HG02763 (cell line): ENCODE data around the gene MTLN.
"Not testable (repeated sequence)": the region's sequence is repeated elsewhere in the genome, so short reads cannot be mapped to it uniquely, and the experiment has no call there.

Experiments used
- ATAC-seq: cut with Tn5 transposase; IDR thresholded peaks from one replicate; pipeline ENCODE4 v1.9.1; 2021; ENCODE audit warnings: mild to moderate bottlenecking, moderate library complexity; ENCODE audit not compliant: unreplicated experiment

The MTLN gene, protein sequence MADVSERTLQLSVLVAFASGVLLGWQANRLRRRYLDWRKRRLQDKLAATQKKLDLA

DNA sequence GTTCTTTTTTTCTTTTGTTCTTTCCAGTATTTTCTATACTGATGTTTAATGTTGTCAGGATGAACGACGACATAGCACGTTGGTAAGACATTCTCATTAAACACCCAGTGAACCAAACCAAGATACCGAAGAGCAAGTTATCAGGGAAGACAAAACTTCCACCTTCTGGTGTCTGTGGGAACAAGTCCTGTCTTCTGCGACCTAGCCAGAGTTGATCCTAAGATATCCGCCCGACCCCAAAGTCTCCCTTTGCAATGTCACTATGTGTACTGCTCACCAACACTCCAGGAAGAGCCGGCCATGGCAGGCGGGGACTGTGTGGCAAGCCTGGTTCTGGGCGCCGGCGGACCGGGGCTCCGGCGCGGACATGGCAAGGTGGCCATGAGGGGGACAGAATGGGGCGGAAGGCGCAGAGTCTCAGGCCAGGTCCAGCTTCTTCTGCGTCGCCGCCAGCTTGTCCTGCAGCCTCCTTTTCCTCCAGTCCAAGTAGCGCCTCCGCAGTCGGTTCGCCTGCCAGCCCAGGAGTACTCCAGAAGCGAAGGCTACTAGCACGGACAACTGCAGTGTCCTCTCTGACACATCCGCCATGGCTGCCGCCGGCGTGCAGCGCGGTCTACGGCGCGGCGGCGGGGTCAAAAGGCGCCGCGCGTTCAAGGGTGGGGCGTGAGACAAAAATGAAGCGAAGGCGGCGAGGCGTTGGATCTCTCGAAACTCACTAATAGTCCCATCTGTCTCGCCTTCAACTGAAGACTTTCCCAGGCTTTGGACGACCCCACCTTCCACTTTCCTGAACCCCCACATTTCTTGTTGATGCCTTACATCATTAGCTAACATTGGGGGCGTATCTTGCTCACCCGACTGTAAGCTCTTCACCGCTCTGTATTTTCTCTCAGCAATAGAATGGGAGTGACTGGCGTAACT is at the start of gene MTLN:
Gene MTLN (minus strand): TSS at position 610 of the 921 bp plus-strand sequence. CDS start 22 bp downstream, at position 588.
- ATAC-seq: peak; percentile 88

DNA sequence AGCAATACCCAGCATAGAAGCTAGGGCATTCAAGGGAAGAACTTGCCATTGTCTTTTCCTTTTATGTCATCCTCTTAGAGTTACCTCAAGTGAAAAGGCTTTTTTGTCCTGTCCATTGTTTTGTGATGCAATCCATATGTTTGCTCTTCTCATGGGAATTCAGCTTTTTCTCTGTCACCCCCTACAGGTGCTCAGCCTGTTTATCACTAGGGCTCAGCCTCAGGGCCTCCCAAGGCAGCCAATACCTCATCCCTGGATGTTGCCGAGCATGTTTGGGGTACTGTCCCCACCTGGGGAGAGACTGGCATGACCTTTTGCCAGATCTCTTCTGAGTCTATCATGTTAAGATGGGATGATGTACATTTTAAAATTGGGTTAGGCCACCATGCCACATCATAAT is 49.6 kb upstream of the MTLN start:
- ATAC-seq: not testable (repeated sequence)

DNA sequence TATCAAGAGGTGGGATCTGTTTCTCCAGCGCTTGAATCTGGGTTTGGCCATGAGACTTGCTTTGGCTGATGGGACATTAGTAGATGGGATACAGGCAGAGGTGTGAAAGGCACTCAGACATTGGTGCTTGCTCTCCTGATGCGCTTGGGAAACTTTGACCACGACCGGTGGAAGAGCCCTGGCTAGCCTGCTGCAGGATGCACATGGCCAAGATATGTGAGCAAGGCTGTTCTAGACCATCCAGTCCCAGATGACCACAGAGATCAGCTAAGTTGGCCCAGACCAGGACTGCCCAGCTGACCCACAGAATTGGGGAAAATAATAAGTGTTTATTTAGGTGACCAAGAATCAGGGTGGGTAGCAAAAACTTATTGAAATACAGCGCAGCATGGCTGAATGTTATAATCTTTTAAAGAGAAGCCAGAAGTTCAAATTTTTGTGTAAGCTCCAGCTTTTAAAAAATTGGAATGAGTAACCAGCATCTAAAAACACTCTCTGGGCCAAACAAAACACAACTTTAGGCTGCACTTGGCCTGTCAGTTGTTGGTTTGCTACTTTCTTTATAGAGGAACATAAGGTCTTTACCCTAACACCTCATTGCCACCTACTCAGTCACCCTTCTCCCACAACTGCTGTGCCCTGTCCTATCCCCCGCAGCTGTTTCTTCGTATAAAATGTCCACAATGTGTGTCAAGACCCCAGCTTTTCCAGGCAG is 35.9 kb upstream of the MTLN start:
- ATAC-seq: not testable (repeated sequence)

DNA sequence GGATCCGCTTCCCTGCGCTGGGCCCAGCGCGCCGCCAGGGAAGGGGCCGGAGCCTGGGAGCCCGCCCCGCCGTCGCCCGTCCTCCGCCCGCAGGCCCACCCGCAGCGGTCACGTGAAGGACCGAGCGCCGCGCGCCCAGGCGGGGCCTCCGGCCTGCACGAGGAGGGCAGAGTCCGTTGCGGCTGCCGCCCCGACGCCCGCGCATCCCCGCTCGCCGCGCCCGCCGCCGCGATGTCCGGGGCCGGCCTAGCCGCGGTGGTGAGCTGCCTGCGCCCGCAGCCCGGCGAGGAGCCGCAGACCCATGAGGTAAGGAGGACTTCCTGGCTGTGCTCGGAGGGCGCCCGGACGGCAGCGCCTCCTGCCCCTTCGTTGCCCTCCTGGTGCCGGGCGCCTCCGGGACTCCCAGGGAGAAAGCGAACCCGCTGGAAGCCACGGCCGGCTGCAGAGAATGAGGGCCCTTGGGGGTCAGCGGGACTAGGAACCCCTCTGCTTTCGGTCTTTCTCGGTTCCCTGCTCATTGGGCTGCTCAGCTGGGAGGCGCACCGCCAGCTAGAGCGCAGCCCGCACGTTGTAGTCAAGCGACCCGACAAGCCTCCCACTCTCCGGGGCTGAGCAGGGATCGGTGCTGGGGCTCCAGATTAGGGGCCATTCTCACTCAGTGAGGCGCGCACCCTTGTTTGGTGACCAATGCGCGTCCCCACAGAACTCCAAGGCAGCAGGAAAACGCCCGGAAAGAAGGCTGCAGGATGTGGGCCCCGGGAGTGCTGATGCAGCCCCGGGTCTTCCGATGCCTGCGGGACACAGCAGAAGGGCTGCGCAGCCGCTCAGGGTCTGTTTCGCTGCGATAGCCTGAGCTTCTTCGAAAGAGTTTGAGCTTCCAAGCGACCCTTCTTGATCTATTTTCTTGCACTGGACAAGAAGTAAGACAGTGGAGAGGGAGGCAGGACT is 33.4 kb upstream of the MTLN start:
- ATAC-seq: not testable (repeated sequence)

DNA sequence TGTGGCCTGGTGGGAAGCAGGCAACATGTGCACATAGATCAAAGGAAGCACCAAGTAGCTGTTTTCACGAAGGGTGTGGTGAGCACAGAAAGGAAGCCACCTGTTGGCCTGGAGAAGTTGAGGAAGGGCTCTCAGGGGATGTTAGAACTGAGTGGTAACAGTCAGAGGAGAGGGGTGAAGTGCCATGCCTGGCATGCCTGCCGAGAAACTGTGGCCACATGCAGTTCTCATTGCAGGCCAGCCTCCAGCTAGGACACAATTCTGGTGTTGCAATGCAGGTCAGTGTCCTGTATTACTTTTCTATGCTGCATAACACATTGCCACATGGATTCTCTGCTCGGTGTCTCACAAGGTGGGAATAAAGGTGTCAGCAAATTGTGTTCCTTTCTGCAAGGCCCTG is 30.9 kb upstream of the MTLN start:
- not testable (repeated sequence) for ATAC-seq

DNA sequence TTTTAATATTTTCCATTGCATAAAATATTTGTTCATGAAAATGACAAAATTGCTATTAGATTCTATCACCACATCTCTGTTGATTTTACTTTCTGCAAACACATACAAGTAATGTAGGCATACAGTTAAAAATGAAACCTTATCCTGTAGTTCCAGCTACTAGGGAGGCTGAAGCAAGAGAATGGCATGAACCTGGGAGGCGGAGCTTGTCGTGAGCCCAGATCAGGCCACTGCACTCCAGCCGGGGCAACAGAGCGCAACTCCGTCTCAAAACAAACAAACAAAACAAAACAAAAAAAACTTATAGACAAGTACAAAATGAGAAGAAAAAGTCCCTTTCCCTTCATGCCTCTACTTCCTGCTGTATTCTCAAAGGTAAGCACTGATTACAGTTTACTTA is 22.2 kb upstream of the MTLN start:
- not testable (repeated sequence) for ATAC-seq

DNA sequence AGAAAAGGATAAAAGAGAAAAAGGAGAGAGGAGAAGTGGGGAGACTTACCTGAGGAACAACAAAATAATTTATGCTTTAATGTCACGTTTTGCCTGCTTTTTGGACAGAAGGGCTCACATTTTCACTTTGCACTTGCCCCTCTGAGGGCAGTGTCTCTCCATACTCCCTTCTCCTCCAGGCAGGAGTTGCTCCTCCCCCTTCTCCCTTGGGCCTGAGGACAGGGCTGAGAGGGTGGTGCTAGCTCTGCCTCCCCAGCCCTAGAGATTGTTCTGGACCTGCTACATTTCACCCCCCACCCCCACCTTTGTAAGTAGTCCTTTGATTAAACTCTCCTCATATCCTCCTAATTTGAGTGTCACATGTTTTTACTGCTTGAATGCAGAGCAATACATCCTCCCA is 17.5 kb upstream of the MTLN start:
- ATAC-seq: not testable (repeated sequence)

DNA sequence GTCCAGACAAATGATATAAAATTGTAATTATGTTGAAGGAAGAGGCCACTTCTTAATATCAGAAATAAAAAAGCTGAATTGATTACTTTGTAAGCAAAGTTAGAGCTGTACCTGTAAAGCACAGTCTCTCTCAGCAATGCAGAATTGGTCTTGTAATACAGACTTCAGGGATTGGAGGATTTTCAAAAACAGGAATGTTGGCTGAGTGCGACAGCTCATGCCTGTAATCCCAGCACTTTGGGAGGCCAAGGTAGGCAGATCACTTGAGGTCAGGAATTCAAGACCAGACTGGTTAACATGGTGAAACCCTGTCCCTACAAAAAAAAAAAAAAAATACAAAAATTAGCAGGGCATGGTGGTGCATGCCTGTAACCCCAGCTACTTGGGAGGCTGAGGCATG is 10.3 kb upstream of the MTLN start:
- ATAC-seq: not testable (repeated sequence)

DNA sequence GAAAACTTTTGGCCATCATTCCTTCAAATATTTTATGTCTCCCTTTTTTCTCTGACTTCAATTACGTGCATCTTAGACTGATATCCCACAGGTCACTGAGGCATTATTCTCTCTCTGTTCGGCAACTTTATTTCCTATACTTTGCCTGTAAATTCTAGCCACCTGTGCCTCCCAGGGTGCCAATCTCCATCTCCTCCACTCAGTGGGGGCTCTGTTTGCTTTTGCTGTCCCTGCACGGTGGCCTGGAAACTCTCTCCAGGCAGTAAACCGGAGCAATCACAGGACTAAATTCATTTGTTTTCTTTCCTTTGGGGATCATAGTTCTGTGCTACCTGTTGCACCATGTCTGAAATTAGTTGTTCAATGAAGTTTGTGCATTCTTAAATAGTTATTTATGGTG is 9.6 kb upstream of the MTLN start:
- ATAC-seq: no peak

DNA sequence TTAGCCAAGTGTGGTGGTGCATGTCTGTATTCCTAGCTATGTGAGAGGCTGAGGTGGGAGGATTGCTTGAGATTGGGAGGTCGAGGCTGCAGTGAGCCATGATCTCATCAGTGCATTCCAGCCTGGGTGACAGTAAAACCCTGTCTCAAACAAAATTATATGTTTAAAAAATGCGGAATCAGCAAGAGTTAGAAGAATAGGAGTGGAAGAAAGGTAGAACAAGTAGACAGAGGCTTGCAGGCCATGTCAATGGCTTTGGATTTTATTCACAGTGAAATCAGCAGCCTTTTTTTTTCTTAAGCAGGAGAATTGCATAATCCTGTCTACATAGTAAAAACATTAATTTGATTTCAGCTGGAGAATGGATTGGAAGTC is 7.8 kb upstream of the MTLN start:
- ATAC-seq: no peak

DNA sequence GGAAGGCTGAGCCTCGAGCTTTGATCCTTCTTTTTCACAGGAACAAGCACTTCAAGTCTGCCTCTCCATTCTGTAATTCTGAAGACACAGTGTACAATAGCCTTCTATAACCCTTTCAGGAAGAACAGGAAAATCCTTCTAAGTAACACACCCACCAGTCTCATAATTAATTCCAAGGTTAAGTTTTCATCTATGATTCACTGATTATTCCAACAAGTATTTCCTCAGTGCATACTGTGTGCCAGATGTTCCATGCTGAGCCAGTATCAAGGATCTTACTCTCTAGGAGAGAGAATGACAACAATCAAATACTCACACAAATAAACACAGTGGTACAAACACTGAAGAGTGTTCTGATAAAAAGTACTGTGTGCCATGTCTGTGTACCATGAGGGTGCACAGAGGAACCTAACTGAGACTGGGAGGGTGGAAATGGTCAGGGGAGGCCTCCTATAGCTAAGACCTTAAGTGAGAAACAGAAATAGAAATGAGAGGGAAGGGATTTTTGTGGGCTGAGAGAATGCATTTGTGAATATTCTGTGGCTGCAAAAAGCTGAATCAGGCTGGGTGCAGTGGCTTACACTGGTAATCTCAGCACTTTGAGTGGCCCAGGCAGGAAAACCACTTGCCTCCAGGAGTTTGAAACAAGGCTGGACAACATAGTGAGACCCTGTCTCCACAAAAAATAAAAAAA is 7.3 kb upstream of the MTLN start:
- ATAC-seq: no peak

DNA sequence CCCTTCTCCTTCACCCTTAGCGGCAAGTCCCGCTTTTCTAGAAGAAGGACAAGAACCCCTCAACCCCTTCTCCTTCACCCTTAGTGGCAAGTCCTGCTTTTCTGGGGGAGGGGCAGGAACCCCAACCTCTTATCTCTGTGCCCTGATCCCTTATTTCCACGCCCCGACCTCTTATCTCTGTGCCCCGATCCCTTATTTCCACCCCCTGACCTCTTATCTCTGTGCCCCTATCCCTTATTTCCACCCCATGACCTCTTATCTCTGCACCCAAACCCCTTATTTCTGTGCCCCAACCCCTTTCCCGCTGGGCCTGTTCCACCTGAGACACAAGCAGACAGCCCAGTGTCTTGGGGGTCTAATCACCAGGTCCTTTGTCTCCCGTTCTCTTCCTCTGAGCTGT is 6.5 kb upstream of the MTLN start:
- not testable (repeated sequence) for ATAC-seq

DNA sequence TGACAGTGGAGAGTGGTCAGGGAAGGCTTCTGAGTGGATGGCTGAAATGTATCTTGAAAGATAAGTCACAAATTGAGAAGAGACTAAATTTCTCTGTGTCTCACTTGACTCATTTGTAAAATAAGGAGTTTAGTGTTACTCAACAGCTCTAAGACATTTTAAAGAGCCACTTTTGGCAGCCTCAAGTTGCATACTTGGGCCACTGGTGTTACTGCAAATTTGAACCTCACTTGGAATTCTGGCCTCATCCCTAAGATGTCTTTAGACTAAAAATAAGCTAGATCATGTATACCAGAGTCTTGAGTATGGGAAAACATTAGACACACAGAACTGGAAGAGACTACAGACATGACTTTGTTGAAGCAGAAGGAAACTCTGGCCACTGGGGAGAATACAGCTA is 4.5 kb upstream of the MTLN start:
- no peak for ATAC-seq

DNA sequence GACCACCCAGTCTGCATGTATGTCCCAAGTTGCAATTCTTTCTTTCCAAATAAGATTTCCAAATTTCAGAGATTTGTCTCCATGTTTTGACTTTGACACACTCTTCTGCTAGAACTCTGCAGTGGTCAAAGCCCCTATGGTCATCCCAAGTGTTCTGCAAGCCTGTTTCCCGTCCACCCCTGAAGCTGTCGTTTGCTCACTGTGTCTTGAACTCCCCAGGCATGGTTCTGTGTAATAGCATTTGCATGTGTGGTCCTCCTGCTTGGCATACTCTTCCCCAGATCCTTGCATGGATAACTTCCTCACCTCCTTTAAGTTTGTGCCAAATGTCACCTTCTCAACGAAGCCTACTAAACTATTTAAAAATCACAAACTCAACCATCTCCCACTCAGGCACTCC is 3.9 kb upstream of the MTLN start:
- no peak for ATAC-seq

DNA sequence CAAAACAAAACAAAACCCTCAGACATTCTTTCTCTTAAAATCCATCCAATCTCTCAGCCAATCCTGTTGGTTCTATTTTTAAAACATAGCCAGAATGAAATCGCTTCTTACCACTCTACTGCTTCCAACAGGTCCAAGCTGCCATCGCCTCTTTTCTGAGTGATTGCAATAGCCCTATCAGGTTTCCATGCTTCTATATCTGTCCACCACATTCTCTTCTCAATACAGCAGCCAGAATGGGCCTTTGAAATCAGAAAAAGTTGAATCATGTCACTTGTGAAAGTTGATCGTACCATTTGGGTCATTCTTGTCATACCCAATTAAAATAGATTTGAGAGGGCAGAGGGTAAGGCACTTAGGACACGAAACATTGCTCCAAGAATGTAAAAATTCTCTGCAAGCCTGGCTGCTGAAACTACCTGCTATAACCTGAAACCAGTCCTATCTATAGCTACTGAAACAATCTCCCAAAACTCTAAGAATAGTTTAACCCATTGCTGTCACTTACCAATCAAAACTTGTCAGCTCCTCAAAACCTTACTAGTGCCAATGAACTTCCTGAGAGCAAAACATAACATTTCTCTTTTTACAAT is 3.3 kb upstream of the MTLN start:
- no peak for ATAC-seq

DNA sequence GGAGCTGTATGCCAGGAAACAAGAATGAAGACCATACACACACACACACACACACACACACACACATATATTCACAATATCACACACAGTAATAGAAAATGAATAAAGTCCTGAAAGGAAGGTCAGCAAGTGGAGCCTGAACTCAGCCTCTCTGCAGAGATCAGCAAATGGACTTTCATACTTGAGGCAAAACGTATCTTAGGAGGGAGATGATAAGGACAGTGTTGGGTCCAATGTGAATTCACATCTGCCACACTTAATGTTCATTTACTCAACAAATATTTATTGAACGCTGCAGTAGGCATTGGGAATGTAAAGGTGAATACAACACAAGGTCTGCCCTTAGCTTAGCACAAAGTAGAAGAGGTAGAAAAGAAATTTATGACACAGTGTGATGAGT is 2.7 kb upstream of the MTLN start:
- ATAC-seq: no peak

DNA sequence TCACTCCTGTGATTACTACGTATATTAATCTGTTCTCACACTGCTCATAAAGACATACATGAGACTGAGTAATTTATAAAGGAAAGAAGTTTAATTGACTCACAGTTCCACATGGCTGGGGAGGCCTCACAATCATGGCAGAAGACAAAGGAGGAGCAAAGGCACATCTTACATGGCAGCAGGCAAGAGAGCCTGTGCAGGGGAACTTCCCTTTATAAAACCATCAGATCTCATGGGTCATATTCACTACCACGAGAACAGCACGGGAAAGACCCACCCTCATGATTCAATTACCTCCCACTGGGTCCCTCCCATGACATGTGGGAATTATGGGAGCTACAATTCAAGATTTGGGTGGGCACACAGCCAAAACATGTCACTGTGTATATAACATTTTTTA is 1.2 kb upstream of the MTLN start:
- ATAC-seq: not testable (repeated sequence)

DNA sequence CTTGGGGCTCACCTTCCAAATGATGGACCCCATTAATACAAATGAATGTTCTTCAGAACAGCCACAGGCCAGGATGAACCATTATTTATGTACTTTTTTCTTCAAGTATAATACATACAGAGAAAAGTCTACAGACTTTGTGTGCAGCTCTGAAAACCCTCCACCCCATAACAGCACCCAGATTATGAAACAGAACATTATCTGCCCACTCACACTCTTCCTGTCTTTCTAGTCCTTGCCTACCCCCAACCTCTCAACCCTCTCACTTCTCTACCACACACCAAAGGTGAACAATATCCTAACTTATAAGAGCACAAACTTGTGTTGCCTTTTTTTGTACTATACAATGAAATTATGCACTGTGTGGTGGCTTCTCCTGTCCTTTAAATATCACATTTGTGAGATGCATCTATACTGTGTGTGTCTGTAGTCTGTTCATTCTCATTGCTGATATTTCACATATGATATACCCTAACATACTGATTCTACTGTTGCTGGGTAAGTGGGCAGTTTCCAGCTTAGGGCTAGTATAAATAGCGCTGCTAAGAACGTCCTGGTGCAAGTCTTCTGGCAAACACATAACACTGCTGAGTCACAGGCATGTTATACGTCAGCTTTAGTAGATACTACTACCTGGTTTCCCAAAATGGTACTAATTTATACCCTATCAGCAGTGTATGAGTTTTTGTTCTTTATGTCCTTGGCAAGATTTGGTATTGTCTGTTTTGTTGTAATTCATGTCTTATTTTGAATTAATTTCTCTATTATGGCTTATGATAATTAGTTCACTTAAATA is 6.5 kb downstream of the MTLN start:
- ATAC-seq: no peak
